AG04450 (cell line): ENCODE results near the gene KDSR. TPM values are rescaled to one million over a fixed set of nuclear protein-coding genes. Genes with fewer than 3 reads are reported as not detected.

Experiments used
- CTCF ChIA-PET: fragments of 300-600, 350-600 bp; formaldehyde crosslinking; extraction: SDS; loops from one replicate; lab custom pipeline; 2022; ENCODE audit warnings: antibody characterized with exemption, inconsistent platforms; lab: Charles Lee
- POLR2A ChIA-PET: fragments of 350-600 bp; formaldehyde crosslinking; extraction: SDS; loops from one replicate; lab custom pipeline; 2021; ENCODE audit warnings: antibody characterized with exemption, inconsistent platforms; lab: Yijun Ruan, JAX
- DNase-seq: peaks from one replicate; pipeline ENCODE4 v3.0.0-alpha.2; 2011; ENCODE audit warnings: low read depth, low spot score
- H3K27ac ChIP-seq: one replicate; pipeline ENCODE4 v1.5.1; 2012; ENCODE audit warnings: low read depth, low read length, control low read depth
- H3K27me3 ChIP-seq: one replicate; pipeline ENCODE4 v1.6.0; 2012; ENCODE audit warnings: low read length; ENCODE audit not compliant: control insufficient read depth, insufficient read depth
- H3K4me3 ChIP-seq: 2 replicates; pipeline ENCODE4 v1.5.1; 2011; ENCODE audit warnings: mild to moderate bottlenecking, low read depth, low read length, control low read depth
- H3K9me3 ChIP-seq: 2 replicates; pipeline ENCODE4 v1.5.1; 2012; ENCODE audit warnings: low read length; ENCODE audit not compliant: control insufficient read depth, insufficient read depth
- CTCF ChIP-seq: IDR thresholded peaks from 2 replicates; pipeline ENCODE4 v1.5.1; 2011; ENCODE audit warnings: low read depth, low read length, control low read depth, inconsistent platforms
- polyA plus RNA-seq: library from polyadenylated mRNA; depleted of rRNA; stranded (reverse); fragments of >200 nt; gene quantifications from 2 replicates; pipeline ENCODE4 v1.2.3, GENCODE V29; 2011

Gene KDSR
- polyA plus RNA-seq, 1 experiment = 39.9 TPM

- no peaks in the 10 kb centered on the region for H3K9me3 ChIP-seq
- TF ChIP-seq CTCF = no peak
- ChIA-PET POLR2A (no interaction called here), CTCF (interaction anchor here (0.6 to 1.2 kb wide), 4 partner anchors 138 to 1809 kb away, joined by 3 to 5 read pairs (median 4); no protein-coding TSS in a partner anchor)
- DNase-seq = no peak
- peaks cover 6% of the 10 kb centered on the region for H3K27me3 ChIP-seq
- no peak overlapping the region for H3K27ac ChIP-seq
- no peak overlapping the region for H3K4me3 ChIP-seq
These were observed 55.6 kb downstream of the KDSR start for GRCh38 chr18:63311118-63312018.

DNA sequence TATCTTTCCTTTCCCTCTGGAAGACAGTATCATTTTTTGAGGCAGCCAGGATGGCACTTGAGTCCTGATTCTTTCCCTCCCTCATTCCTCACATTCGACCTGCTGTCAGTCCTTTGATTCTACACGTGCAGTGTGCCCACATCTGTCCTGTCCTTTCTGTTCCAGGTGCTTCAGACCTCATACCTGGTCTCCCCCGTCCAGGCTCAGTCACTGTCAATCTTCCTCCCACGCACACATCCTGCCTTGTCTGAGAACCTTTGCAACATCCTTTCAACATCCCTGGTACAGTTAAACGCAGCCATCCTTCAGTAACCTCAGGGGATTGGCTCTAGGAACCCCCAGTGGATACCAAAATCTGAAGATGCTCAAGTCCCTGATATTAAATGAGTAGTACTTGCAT lies 57.6 kb downstream of the KDSR start:
- no peak for TF ChIP-seq CTCF
- Histone ChIP-seq H3K27ac (no peak overlapping the region), H3K4me3 (no peak overlapping the region), H3K27me3 (peaks cover 7% of the 10 kb centered on the region), H3K9me3 (no peaks in the 10 kb centered on the region)
- ChIA-PET CTCF (no interaction called here), POLR2A (no interaction called here)
- DNase-seq = no peak

GRCh38 chr18:63307551-63308200 lies 59.3 kb downstream of the KDSR start:
- Histone ChIP-seq H3K27me3 (peaks cover 7% of the 10 kb centered on the region), H3K4me3 (no peak overlapping the region), H3K27ac (no peak overlapping the region), H3K9me3 (no peaks in the 10 kb centered on the region)
- DNase-seq = no peak
- no peak for TF ChIP-seq CTCF
- ChIA-PET POLR2A (no interaction called here), CTCF (interaction anchor here (0.6 kb wide), 1 partner anchor 53 kb away, joined by 4 read pairs; no protein-coding TSS in a partner anchor)

DNA sequence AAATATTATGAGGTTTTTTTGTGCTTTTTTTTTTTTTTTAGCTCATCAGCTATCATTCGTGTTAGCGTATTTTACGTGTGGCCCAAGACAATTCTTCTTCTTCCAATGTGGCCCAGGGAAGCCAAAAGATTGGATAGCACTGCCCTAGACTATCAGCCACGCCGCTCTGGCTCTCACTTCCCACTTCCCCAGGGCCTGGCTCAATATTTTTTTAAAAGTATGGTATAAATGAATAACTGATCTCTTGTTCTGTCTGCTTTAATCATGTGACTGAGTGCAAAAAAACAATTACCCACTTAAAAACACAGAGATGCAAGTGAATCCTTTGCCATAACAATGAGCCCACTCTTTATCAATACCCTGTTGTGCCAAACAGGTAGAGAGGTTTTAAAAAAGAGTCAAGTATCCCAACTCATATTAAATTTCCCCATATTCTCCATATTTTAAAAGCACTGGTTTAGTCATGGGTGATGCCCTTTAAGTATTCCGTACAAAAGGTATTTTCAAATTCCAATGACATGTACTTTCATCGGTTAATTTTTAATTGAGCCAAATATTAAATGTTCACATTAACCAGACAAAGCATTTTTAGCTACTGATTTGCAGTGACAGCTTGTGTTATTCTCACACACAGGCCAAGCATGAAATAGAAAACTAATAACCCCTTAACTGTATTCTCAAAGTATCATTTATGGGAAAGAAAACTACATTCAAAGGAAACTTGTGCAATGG lies 60.0 kb downstream of the KDSR start:
- no peak overlapping the region for H3K27ac ChIP-seq
- POLR2A ChIA-PET = interaction anchor here (0.5 kb wide), 1 partner anchor 291 kb away, joined by 4 read pairs; no protein-coding TSS in a partner anchor
- H3K4me3 ChIP-seq = no peak overlapping the region
- H3K27me3 ChIP-seq = peaks cover 7% of the 10 kb centered on the region
- no peak for TF ChIP-seq CTCF
- H3K9me3 ChIP-seq = no peaks in the 10 kb centered on the region
- CTCF ChIA-PET = interaction anchor here (0.6 kb wide), 1 partner anchor 53 kb away, joined by 4 read pairs; no protein-coding TSS in a partner anchor
- DNase-seq = no peak
